HepG2 (cell line): ENCODE data around the gene ELP2. TPM values are rescaled to one million over a fixed set of nuclear protein-coding genes. Genes with fewer than 3 reads are reported as not detected.

Experiments
- HDAC1 ChIP-seq: sonication (generic); formaldehyde crosslinking; IDR thresholded peaks from 2 replicates; pipeline ENCODE4 v1.5.1; 2020; ENCODE audit warnings: mild to moderate bottlenecking, missing genetic modification reagents
- HMGXB4 ChIP-seq, 2 experiments: sonication (generic) in 1 of 2; formaldehyde crosslinking in 1 of 2; IDR thresholded peaks; 2 replicates each; pipeline versions ENCODE4 v1.4.0 to v1.6.1; 2018 to 2020; ENCODE audit warnings: missing genetic modification reagents in 2 of 2, borderline replicate concordance in 1 of 2, low read depth in 1 of 2, mild to moderate bottlenecking in 1 of 2, missing biosample characterization in 1 of 2
- JUN ChIP-seq: sonication (generic); formaldehyde crosslinking; IDR thresholded peaks from 2 replicates; pipeline ENCODE4 v1.4.0; 2020; ENCODE audit warnings: mild to moderate bottlenecking, missing genetic modification reagents
- MXI1 ChIP-seq: IDR thresholded peaks from 3 replicates; pipeline ENCODE4 v1.6.1; 2012; ENCODE audit warnings: low read depth, low read length, inconsistent platforms, borderline replicate concordance
- MYNN ChIP-seq: sonication (generic); formaldehyde crosslinking; IDR thresholded peaks from 2 replicates; pipeline ENCODE4 v1.4.0; 2020; ENCODE audit warnings: mild to moderate bottlenecking, low read depth, missing genetic modification reagents
- MYPOP ChIP-seq: sonication (generic); formaldehyde crosslinking; IDR thresholded peaks from 2 replicates; pipeline ENCODE4 v1.8.1; 2023; ENCODE audit warnings: mild to moderate bottlenecking, moderate library complexity, missing genetic modification reagents
- SALL2 ChIP-seq: sonication (generic); formaldehyde crosslinking; IDR thresholded peaks from 2 replicates; pipeline ENCODE4 v1.8.1; 2023; ENCODE audit warnings: mild to moderate bottlenecking, missing genetic modification reagents, inconsistent platforms
- THAP11 ChIP-seq: IDR thresholded peaks from 2 replicates; pipeline ENCODE4 v1.6.1; 2016; ENCODE audit warnings: missing biosample characterization, missing genetic modification reagents
- TOPORS ChIP-seq: sonication (generic); formaldehyde crosslinking; IDR thresholded peaks from 2 replicates; pipeline ENCODE4 v1.8.0; 2023; ENCODE audit warnings: mild to moderate bottlenecking, missing genetic modification reagents
- ZBTB34 ChIP-seq: sonication (generic); formaldehyde crosslinking; IDR thresholded peaks from 2 replicates; pipeline ENCODE4 v1.8.0; 2022; ENCODE audit warnings: mild to moderate bottlenecking, missing genetic modification reagents
- ZBTB37 ChIP-seq: sonication (generic); formaldehyde crosslinking; IDR thresholded peaks from 2 replicates; pipeline ENCODE4 v1.4.0; 2020; ENCODE audit warnings: mild to moderate bottlenecking, missing genetic modification reagents
- ZBTB42 ChIP-seq: sonication (generic); formaldehyde crosslinking; IDR thresholded peaks from 2 replicates; pipeline ENCODE4 v1.5.0; 2020; ENCODE audit warnings: mild to moderate bottlenecking, missing genetic modification reagents
- ZC3H4 ChIP-seq: sonication (generic); formaldehyde crosslinking; IDR thresholded peaks from 2 replicates; pipeline ENCODE4 v1.4.0; 2020; ENCODE audit warnings: missing genetic modification reagents, borderline replicate concordance
- ZFP36L1 ChIP-seq: sonication (generic); formaldehyde crosslinking; IDR thresholded peaks from 2 replicates; pipeline ENCODE4 v1.8.0; 2022; ENCODE audit warnings: mild to moderate bottlenecking, missing genetic modification reagents, moderate library complexity
- ZFX ChIP-seq: sonication (generic); formaldehyde crosslinking; IDR thresholded peaks from 2 replicates; pipeline ENCODE4 v1.4.0; 2020; ENCODE audit warnings: mild to moderate bottlenecking, low read depth, missing genetic modification reagents, moderate library complexity
- ZNF24 ChIP-seq: fragments of 450-650 bp; IDR thresholded peaks from 2 replicates; pipeline ENCODE4 v1.6.1; 2017; ENCODE audit warnings: antibody characterized with exemption, mild to moderate bottlenecking
- ZNF280D ChIP-seq: sonication (generic); formaldehyde crosslinking; IDR thresholded peaks from 2 replicates; pipeline ENCODE4 v1.5.1; 2020; ENCODE audit warnings: mild to moderate bottlenecking, missing genetic modification reagents
- ZNF296 ChIP-seq: sonication (generic); formaldehyde crosslinking; conservative IDR thresholded peaks from 2 replicates; pipeline ENCODE4 v1.5.0; 2020; ENCODE audit warnings: mild to moderate bottlenecking, missing genetic modification reagents
- ZNF709 ChIP-seq: sonication (generic); formaldehyde crosslinking; IDR thresholded peaks from 2 replicates; pipeline ENCODE4 v1.5.0; 2020; ENCODE audit warnings: mild to moderate bottlenecking, missing genetic modification reagents
- ZNF788 ChIP-seq: sonication (generic); formaldehyde crosslinking; IDR thresholded peaks from 2 replicates; pipeline ENCODE4 v1.5.0; 2020; ENCODE audit warnings: mild to moderate bottlenecking, missing genetic modification reagents, borderline replicate concordance
- polyA plus RNA-seq, 8 experiments: library from polyadenylated mRNA; depleted of rRNA in 3 of 8; stranded (reverse) in 7 of 8; unstranded in 1 of 8; fragments of >200 nt; fragmentation: Illumina TruSeq in 4 of 8; extraction: Trizol in 4 of 8; gene quantifications; 2 replicates each; pipeline versions ENCODE4 v1.2.1 to v1.2.3, GENCODE V29; 2011 to 2016; ENCODE audit warnings: low read depth in 4 of 8, missing spikeins in 1 of 8, mixed read lengths in 1 of 8; ENCODE audit not compliant: insufficient read depth in 1 of 8
- total RNA-seq, 5 experiments: library from RNA; depleted of rRNA; stranded (reverse); fragments of >200 nt; fragmentation: Illumina TruSeq; extraction: Trizol; gene quantifications; 2 replicates each; pipeline ENCODE4 v1.2.3, GENCODE V29; 2016; ENCODE audit warnings: low read depth in 1 of 5

Gene ELP2
- total and polyA plus RNA-seq, 2 of the 13 experiments (the other 11 are each of a cell fraction or from before 2014, with no cell fraction given) = 98.7 to 100 TPM

- TF ChIP-seq MYPOP (no peak), TOPORS (CRISPR knock-in tag) (no peak), ZNF280D (no peak), SALL2 (CRISPR knock-in tag) (0 out of 2 replicates have a peak, but pooled peaks have one; percentile 47), ZNF296 (CRISPR knock-in tag) (0 out of 2 replicates have a peak, but pooled peaks have one; percentile 12), THAP11 (0 out of 2 replicates have a peak, but pooled peaks have one; percentile 13), JUN (CRISPR knock-in tag) (no peak), ZFX (peak; percentile 86), ZBTB34 (CRISPR knock-in tag) (no peak), MYNN (CRISPR knock-in tag) (no peak), ZNF709 (CRISPR knock-in tag) (no peak; the same call in 1 of the 2 replicates), ZBTB37 (CRISPR knock-in tag) (no peak), HMGXB4 (CRISPR knock-in tag; IDR thresholded peaks at IDR 0.05; ENCODE audit: borderline replicate concordance in 1 of 2, low read depth in 1 of 2) (peak in 1 of 2 experiments; percentile 56; a peak in 1 of 4 replicates), ZC3H4 (CRISPR knock-in tag) (no peak), ZNF24 (no peak), ZBTB42 (no peak), HDAC1 (peak; percentile 80), ZNF788 (CRISPR knock-in tag) (no peak), MXI1 (peak; percentile 77; the same call in 2 of the 3 replicates), ZFP36L1 (no peak)
These were observed 57.6 kb downstream of the ELP2 start, which contains the start of gene MOCOS (continued) for GRCh38 chr18:36187193-36187825.
